Glomerular visceral epithelial cell (primary cell): ENCODE measurements around the gene OTOG.

Experiments
- DNase-seq: peaks from one replicate; pipeline ENCODE4 v3.0.0-alpha.2; 2016; ENCODE audit errors: extremely low spot score

OTOG gene

DNA sequence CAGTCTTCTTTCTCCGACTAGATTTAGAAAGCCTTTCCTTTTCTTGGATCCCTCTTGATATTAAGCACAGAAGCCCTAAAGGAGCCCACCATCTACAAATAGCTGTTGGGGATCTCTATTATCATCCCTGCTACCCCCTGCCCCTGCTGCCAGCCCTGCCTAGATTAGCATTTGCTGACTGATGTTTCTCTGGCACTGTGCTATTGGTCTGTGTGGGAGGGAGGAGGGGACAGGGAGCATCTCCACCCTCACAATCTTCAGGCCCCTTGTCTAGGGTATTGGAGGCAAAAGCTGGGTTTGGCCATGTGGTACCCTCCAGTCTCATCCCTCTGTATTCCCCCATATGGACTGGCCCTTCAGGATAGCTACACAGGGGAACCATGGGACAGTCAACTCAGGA is 9.0 kb upstream of the OTOG start:
- no peak for DNase-seq

GRCh38 chr11:17538731-17539130 is 8.3 kb upstream of the OTOG start:
- DNase-seq, result no peak

- no peak for DNase-seq
These were observed 6.3 kb upstream of the OTOG start for GRCh38 chr11:17540807-17541206.

- DNase-seq, result no peak
These were observed 5.7 kb upstream of the OTOG start for GRCh38 chr11:17541330-17541885.

DNA sequence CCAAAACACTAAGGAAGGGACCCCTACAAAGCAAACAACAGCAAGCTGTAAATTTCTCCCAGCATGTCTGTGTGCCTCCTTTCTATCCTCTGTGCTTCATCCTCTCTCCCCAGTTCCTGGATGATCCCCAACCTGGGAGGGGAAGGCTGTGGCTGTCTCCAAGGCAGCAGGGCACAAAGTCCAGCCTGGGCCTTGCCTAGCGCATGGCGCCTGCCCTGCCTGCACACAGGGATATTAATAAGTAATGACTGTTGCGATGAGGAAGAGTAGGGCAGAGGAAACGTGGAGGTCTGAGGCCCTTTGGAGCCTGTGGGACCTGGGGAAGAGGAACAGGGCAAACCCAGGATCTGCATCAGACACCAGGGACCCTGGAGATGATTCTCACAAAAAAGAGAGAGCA is 4.8 kb upstream of the OTOG start:
- DNase-seq, result no peak

DNA sequence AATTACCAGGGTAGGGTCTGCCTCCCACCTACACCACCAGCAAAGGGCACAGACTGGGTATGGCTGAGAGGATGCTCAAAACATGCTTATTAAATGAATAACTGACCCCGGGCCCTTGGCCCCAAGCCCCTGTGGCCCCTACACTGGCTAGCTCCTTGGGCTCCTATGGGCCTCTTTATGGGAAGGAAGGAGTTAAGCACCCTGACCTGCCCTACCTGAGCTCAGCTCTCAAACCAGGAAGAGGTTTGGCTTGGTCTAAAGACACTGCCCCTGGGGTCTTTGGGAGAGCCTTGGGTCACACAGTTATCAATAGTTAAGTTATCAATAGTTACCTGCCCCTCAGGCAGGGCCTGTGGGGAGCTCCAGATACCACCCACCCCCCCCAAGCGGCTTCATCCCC is 4.0 kb upstream of the OTOG start:
- DNase-seq, result no peak

DNA sequence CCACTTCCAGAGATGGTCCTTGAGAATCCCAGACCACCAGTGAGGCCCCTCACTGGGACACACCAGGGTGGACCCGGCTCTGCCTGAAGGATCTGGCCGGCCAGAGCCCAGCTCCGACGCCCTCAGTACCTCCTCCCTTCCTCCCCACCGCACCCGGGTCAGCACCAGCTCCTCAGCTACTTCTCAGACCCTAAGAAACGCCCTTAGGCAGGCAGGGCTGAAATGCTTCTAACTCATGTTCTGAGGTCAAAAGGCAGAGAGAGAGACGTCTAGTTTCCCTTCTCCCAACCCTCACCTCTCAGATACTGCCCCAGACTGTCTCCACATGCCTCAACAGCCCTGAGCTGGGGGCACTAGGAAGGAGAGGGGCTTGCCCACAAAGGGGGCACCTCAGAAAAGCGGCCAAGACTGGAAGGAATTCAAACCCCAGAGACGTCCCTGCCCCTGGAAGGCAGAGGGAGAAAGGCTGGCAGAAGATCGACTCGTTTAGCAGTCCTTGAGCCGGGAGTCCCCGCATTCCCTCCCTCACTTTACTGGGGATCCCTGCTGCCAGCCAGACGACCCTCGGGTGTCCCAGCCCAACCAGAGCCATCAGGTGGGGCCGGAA is 3.4 kb upstream of the OTOG start:
- DNase-seq, result no peak

DNA sequence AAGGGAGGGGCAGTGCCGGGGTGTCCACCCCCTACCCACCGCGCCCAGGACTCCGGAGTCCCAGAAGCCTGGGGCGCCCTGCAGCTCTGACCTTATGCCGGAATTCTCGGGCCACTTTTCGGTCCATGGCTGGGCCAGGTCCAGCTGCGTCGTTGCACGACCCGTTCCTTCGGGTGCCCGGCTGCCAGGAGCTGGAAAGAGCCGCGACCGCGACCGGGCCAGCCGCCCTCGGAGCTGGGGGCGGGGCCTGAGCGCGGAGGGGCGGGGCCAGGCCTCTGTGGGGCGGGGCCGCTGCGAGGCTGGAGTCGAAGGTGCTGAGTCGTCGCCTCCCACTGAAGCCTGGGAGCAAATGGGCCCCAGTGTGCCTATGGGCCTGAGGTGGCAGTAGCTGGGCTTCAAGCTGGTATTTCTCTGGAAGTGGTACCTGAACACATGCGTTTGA is 2.9 kb upstream of the OTOG start, which contains the start of gene USH1C:
TSS of gene USH1C (minus strand) at position 236 of the 442 bp plus-strand sequence. CDS start at position 127, 109 bp downstream.
- no peak for DNase-seq

DNA sequence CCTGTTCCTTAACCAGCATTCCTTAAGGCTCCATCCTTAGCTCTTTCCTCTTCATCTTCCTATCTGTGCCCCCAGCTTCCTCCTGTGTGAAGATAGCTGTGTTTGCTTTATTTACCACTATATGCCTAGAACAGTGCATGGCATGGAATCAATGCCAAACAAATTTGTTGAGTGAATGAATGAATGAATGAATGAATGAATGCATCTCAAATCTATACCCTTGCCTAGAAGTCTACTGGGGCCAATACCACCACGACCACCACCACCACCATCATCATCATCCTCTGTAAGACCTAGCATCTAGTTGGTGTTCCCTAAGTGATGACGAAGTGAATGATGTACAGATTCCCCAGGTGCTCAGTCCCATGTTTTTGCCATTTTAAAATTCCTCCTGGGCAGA is 819 bp upstream of the OTOG start:
- no peak for DNase-seq

- DNase-seq, result no peak
These were observed 873 bp downstream of the OTOG start for GRCh38 chr11:17547932-17548331.

GRCh38 chr11:17548444-17548843 is 1.4 kb downstream of the OTOG start:
- no peak for DNase-seq

DNA sequence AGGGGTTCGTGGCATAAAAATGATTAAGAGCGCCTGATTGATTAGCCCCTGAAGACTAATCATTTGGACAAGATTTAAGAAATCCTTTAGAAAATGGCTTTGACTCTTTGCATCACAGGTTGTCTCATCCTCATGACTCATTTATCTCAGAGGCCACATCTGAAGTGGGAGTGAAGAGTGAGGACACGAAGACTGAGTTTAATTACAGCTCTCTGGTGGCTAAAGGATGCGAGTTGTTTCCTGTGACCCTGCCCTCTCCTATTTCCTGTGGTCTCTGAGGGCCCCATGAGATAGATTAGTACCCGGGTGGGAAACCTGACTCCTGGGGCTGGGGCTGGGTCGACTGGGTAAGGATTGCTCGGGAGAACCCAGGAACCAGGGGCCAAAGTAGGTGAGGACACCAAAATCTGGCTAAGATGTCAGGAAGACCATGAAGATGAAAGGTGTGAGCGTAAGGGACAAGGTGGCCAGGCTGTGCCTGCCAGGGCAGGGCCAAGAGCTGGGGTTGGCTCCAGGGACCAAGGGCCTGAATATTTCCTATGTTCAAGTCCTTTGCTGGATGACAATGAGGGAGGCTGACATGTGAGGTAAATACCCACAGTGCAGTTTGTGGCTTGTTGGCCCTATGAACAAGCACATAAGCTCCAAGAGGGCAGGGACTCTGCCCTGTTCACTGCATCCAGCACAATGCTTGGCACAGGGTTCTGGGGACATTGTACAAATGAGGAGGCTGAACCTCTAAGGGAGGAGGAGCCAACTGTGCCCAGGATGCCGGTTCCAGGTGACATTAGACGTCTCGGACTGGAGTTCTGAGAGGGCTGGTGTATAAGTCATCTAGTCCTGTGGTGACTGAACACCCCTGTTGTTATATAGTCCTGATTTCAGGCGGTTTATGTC is 3.6 kb downstream of the OTOG start:
- DNase-seq, result no peak

GRCh38 chr11:17551347-17552040 is 4.4 kb downstream of the OTOG start:
- no peak for DNase-seq

GRCh38 chr11:17552041-17552355 is 4.9 kb downstream of the OTOG start:
- no peak for DNase-seq

- no peak for DNase-seq
These were observed 5.6 kb downstream of the OTOG start for GRCh38 chr11:17552392-17553248.

DNA sequence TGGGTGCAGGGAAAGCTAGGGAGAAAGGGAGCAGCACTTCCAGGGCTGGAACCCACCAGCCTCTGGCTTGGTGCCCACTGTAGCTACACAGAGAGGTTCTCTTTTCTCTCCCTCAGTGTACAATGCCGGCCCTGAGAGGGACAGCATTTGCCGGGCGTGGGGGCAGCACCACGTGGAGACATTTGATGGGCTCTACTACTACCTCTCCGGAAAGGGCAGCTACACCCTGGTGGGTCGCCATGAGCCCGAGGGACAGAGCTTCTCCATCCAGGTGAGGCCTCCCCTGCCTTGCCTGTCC is 6.1 kb downstream of the OTOG start:
- DNase-seq, result no peak

DNA sequence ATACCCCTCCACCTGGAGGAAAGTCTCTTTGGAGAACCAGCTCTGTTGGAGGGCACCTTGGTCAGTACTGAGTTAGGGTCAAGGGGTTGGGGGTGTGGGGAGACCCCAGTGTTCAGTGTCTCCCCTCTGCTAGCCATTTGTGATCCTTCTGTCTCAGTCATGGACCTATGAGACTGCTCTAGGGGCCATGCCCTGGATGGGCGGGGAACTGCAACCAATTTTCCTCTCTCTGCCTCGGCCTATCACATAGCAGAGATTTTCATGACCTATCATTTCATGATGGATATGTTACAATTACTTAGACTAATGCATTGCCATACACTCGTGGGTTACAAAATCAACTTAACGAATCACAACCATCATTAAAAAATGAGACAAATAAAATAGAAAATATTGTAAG is 7.4 kb downstream of the OTOG start:
- no peak for DNase-seq

DNA sequence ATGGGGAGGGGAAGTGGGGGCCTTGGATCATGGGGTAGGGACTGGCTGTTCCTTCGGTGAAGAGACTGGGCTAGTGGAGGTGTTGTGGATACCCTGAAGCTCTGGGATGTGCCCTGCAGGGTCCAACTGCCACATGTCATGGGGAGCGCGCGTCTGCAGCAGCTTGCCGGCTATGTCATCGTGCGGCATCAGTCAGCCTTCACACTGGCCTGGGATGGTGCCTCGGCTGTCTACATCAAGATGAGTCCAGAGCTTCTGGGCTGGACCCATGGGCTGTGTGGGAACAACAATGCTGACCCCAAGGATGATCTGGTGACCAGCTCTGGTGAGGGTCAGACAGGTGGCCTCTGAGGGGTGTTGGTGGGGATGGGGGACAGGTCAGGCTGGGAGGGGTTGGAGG is 9.9 kb downstream of the OTOG start:
- no peak for DNase-seq

- DNase-seq, result no peak
These were observed 11.1 kb downstream of the OTOG start for GRCh38 chr11:17558025-17558780.

- no peak for DNase-seq
These were observed 11.9 kb downstream of the OTOG start for GRCh38 chr11:17558916-17559315.
